Measurements from ENCODE around the gene PHAF1.

Gene PHAF1

GRCh38 chr16:67109407-67110135, at the start of gene PHAF1:
PHAF1 (plus strand) TSS chr16:67109941; CDS start chr16:67110176, 235 bp downstream.
- DNase-seq: peak; percentile 92

GRCh38 chr16:67063008-67063407, 46.7 kb upstream of the PHAF1 start:
- peak; percentile 59 for DNase-seq

GRCh38 chr16:67068212-67068753, 41.5 kb upstream of the PHAF1 start:
- no peak for DNase-seq

GRCh38 chr16:67071476-67072048, 38.2 kb upstream of the PHAF1 start:
- DNase-seq: no peak

GRCh38 chr16:67075331-67075730, 34.4 kb upstream of the PHAF1 start:
- no peak for DNase-seq

- DNase-seq: no peak
These were observed 31.9 kb upstream of the PHAF1 start for GRCh38 chr16:67077871-67078270.

GRCh38 chr16:67082100-67082499, 27.6 kb upstream of the PHAF1 start:
- no peak for DNase-seq

- no peak for DNase-seq
These were observed 26.9 kb upstream of the PHAF1 start for GRCh38 chr16:67082891-67083290.

GRCh38 chr16:67084345-67085028, 25.3 kb upstream of the PHAF1 start:
- peak; percentile 23 for DNase-seq

GRCh38 chr16:67086822-67087221, 22.9 kb upstream of the PHAF1 start:
- DNase-seq: no peak

GRCh38 chr16:67087291-67087690, 22.4 kb upstream of the PHAF1 start:
- DNase-seq: no peak

GRCh38 chr16:67087803-67088202, 21.9 kb upstream of the PHAF1 start:
- DNase-seq: no peak

GRCh38 chr16:67088551-67088950, 21.2 kb upstream of the PHAF1 start:
- no peak for DNase-seq

- no peak for DNase-seq
These were observed 20.6 kb upstream of the PHAF1 start for GRCh38 chr16:67089101-67089500.

- DNase-seq: no peak
These were observed 17.7 kb upstream of the PHAF1 start for GRCh38 chr16:67091906-67092566.

GRCh38 chr16:67093098-67093726, 16.5 kb upstream of the PHAF1 start:
- DNase-seq: no peak

GRCh38 chr16:67098599-67098998, 11.1 kb upstream of the PHAF1 start:
- DNase-seq: no peak

GRCh38 chr16:67100569-67101310, 9.0 kb upstream of the PHAF1 start:
- DNase-seq: peak; percentile 63

- DNase-seq: no peak
These were observed 8.2 kb upstream of the PHAF1 start for GRCh38 chr16:67101311-67102082.

GRCh38 chr16:67104061-67104460, 5.7 kb upstream of the PHAF1 start:
- DNase-seq: peak; percentile 46

- no peak for DNase-seq
These were observed 4.9 kb upstream of the PHAF1 start for GRCh38 chr16:67104845-67105244.
